Measurements from ENCODE around the gene PITPNC1. TPM values are rescaled to one million over a fixed set of nuclear protein-coding genes. Genes with fewer than 3 reads are reported as not detected.

The PITPNC1 gene
- total RNA-seq, 1 donor from 2014 or later: 12.4 TPM

DNA sequence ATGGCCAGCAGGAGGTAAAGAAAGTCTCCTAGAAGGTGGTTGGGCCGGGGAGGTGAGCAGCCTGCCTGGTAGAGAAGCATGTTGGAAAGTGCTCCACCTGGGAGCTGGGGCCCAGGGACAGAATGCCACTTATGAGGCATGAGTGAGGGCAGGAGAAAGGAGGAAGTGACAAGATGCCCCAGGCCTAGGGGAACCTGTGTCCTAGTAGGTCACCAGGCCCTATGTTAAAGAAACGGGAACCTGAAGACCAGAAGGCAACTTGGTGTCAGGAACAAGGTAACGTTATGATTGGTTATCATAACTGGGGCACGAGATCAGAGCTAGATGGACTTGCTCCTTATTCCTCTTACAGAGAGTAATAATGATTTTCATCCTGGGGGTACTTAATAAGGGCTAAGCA is 34.3 kb downstream of the PITPNC1 start:
- Histone ChIP-seq H3K27me3 (ENCODE audit: insufficient read depth, low read length) (no peaks in the 10 kb centered on the region), H2AFZ (ENCODE audit: low read depth, low read length) (no peak overlapping the region), H3K4me1 (ENCODE audit: insufficient read depth, low read length) (no peaks in the 10 kb centered on the region), H3K79me2 (ENCODE audit: insufficient read depth, low read length) (no peaks in the 10 kb centered on the region), H4K20me1 (ENCODE audit: insufficient read depth, low read length) (no peaks in the 10 kb centered on the region), H3K4me2 (ENCODE audit: low read length) (no peak overlapping the region), H3K27ac (ENCODE audit: low read depth, low read length) (no peak overlapping the region), H3K4me3 (ENCODE audit: insufficient read depth, low read depth, low read length) (no peak overlapping the region), H3K36me3 (ENCODE audit: insufficient read depth, low read length) (no peaks in the 10 kb centered on the region), H3K9ac (ENCODE audit: low read length) (no peak overlapping the region), H3K9me3 (ENCODE audit: insufficient read depth, low read depth, low read length) (no peaks in the 10 kb centered on the region)
- Mint-ChIP-seq H3K27me3 (ENCODE audit: low read depth, unreplicated experiment) (no peaks in the 10 kb centered on the region), H3K4me3 (ENCODE audit: unreplicated experiment) (no peak overlapping the region), H3K36me3 (ENCODE audit: low read depth, unreplicated experiment) (peaks cover 1% of the 10 kb centered on the region), H3K4me1 (ENCODE audit: low read depth, unreplicated experiment) (no peaks in the 10 kb centered on the region), H3K9me3 (ENCODE audit: unreplicated experiment) (peaks cover 4% of the 10 kb centered on the region), H3K27ac (ENCODE audit: unreplicated experiment) (no peak overlapping the region)
- no peak for TF ChIP-seq EZH2 (IDR thresholded peaks at IDR 0.05; ENCODE audit: insufficient read depth, low read length)
- TF ChIP-seq, protein P1, sequence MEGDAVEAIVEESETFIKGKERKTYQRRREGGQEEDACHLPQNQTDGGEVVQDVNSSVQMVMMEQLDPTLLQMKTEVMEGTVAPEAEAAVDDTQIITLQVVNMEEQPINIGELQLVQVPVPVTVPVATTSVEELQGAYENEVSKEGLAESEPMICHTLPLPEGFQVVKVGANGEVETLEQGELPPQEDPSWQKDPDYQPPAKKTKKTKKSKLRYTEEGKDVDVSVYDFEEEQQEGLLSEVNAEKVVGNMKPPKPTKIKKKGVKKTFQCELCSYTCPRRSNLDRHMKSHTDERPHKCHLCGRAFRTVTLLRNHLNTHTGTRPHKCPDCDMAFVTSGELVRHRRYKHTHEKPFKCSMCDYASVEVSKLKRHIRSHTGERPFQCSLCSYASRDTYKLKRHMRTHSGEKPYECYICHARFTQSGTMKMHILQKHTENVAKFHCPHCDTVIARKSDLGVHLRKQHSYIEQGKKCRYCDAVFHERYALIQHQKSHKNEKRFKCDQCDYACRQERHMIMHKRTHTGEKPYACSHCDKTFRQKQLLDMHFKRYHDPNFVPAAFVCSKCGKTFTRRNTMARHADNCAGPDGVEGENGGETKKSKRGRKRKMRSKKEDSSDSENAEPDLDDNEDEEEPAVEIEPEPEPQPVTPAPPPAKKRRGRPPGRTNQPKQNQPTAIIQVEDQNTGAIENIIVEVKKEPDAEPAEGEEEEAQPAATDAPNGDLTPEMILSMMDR (IDR thresholded peaks at IDR 0.05; ENCODE audit: insufficient read depth, low read depth, low read length): no peak
- no peak for FAIRE-seq
- no peak for DNase-seq (ENCODE audit: low read depth)

- Histone ChIP-seq H3K4me1 (ENCODE audit: insufficient read depth, low read length) (no peaks in the 10 kb centered on the region), H3K79me2 (ENCODE audit: insufficient read depth, low read length) (no peaks in the 10 kb centered on the region), H3K36me3 (ENCODE audit: insufficient read depth, low read length) (no peaks in the 10 kb centered on the region), H3K4me2 (ENCODE audit: low read length) (no peak overlapping the region), H3K27ac (ENCODE audit: low read depth, low read length) (no peak overlapping the region), H4K20me1 (ENCODE audit: insufficient read depth, low read length) (no peaks in the 10 kb centered on the region), H3K27me3 (ENCODE audit: insufficient read depth, low read length) (no peaks in the 10 kb centered on the region), H3K9ac (ENCODE audit: low read length) (no peak overlapping the region), H2AFZ (ENCODE audit: low read depth, low read length) (no peak overlapping the region), H3K9me3 (ENCODE audit: insufficient read depth, low read depth, low read length) (no peaks in the 10 kb centered on the region), H3K4me3 (ENCODE audit: insufficient read depth, low read depth, low read length) (no peak overlapping the region)
- no peak overlapping the region for H3K4me3 Mint-ChIP-seq (ENCODE audit: unreplicated experiment)
- no peaks in the 10 kb centered on the region for H3K4me1 Mint-ChIP-seq (ENCODE audit: low read depth, unreplicated experiment)
- FAIRE-seq: no peak
- no peak for DNase-seq (ENCODE audit: low read depth)
- TF ChIP-seq, protein P1 (IDR thresholded peaks at IDR 0.05; ENCODE audit: insufficient read depth, low read depth, low read length): no peak
- TF ChIP-seq EZH2 (IDR thresholded peaks at IDR 0.05; ENCODE audit: insufficient read depth, low read length): no peak
- H3K27me3 Mint-ChIP-seq (ENCODE audit: low read depth, unreplicated experiment): no peaks in the 10 kb centered on the region
- no peaks in the 10 kb centered on the region for H3K36me3 Mint-ChIP-seq (ENCODE audit: low read depth, unreplicated experiment)
- H3K27ac Mint-ChIP-seq (ENCODE audit: unreplicated experiment): no peak overlapping the region
- H3K9me3 Mint-ChIP-seq (ENCODE audit: unreplicated experiment): peaks cover 4% of the 10 kb centered on the region
Measured at GRCh38 chr17:67412032-67412431, 35.0 kb downstream of the PITPNC1 start.

GRCh38 chr17:67412941-67413340 is 35.9 kb downstream of the PITPNC1 start:
- Mint-ChIP-seq H3K4me1 (ENCODE audit: low read depth, unreplicated experiment) (no peaks in the 10 kb centered on the region), H3K36me3 (ENCODE audit: low read depth, unreplicated experiment) (no peaks in the 10 kb centered on the region), H3K4me3 (ENCODE audit: unreplicated experiment) (no peak overlapping the region), H3K9me3 (ENCODE audit: unreplicated experiment) (peaks cover 4% of the 10 kb centered on the region), H3K27me3 (ENCODE audit: low read depth, unreplicated experiment) (no peaks in the 10 kb centered on the region), H3K27ac (ENCODE audit: unreplicated experiment) (no peak overlapping the region)
- no peak for TF ChIP-seq EZH2 (IDR thresholded peaks at IDR 0.05; ENCODE audit: insufficient read depth, low read length)
- TF ChIP-seq, protein P1 (IDR thresholded peaks at IDR 0.05; ENCODE audit: insufficient read depth, low read depth, low read length): no peak
- Histone ChIP-seq H4K20me1 (ENCODE audit: insufficient read depth, low read length) (no peaks in the 10 kb centered on the region), H3K4me2 (ENCODE audit: low read length) (no peak overlapping the region), H3K27me3 (ENCODE audit: insufficient read depth, low read length) (no peaks in the 10 kb centered on the region), H3K4me3 (ENCODE audit: insufficient read depth, low read depth, low read length) (no peak overlapping the region), H3K79me2 (ENCODE audit: insufficient read depth, low read length) (no peaks in the 10 kb centered on the region), H3K9me3 (ENCODE audit: insufficient read depth, low read depth, low read length) (no peaks in the 10 kb centered on the region), H3K36me3 (ENCODE audit: insufficient read depth, low read length) (no peaks in the 10 kb centered on the region), H3K9ac (ENCODE audit: low read length) (no peak overlapping the region), H3K4me1 (ENCODE audit: insufficient read depth, low read length) (no peaks in the 10 kb centered on the region), H2AFZ (ENCODE audit: low read depth, low read length) (no peak overlapping the region), H3K27ac (ENCODE audit: low read depth, low read length) (no peak overlapping the region)
- DNase-seq (ENCODE audit: low read depth) (no peak), FAIRE-seq (no peak)
